K562 (cell line): Measurements from ENCODE around the gene CTAGE1. TPM values are rescaled to one million over a fixed set of nuclear protein-coding genes. Genes with fewer than 3 reads are reported as not detected.

ENCODE experiments used
- ARID3B ChIP-seq: fragments of 250-450 bp; sonication (Bioruptor Pico); IDR thresholded peaks from 2 replicates; pipeline ENCODE4 v1.4.0; 2020; ENCODE audit warnings: borderline replicate concordance
- ARID4B ChIP-seq: sonication (generic); formaldehyde crosslinking; IDR thresholded peaks from 2 replicates; pipeline ENCODE4 v1.8.0; 2022; ENCODE audit warnings: mild to moderate bottlenecking, missing genetic modification reagents
- ATF1 ChIP-seq, 2 experiments: fragments of 450-650 bp in 1 of 2; IDR thresholded peaks; 2 replicates each; pipeline ENCODE4 v1.6.1; 2016; ENCODE audit warnings: missing compliant biosample characterization in 1 of 2, missing genetic modification characterization in 1 of 2
- CBFA2T2 ChIP-seq: fragments of 450-650 bp; conservative IDR thresholded peaks from 2 replicates; pipeline ENCODE4 v1.6.1; 2017; ENCODE audit warnings: mild to moderate bottlenecking
- CEBPZ ChIP-seq: fragments of 150-350 bp; IDR thresholded peaks from 2 replicates; pipeline ENCODE4 v1.6.1; 2014; ENCODE audit warnings: low read depth, mild to moderate bottlenecking, low read length, borderline replicate concordance
- FOXJ2 ChIP-seq: fragments of 200-800 bp; sonication (Bioruptor generic); IDR thresholded peaks from 2 replicates; pipeline ENCODE4 v1.6.1; 2016; ENCODE audit warnings: missing genetic modification characterization, missing compliant biosample characterization
- HDAC3 ChIP-seq: fragments of 450-650 bp; IDR thresholded peaks from 2 replicates; pipeline ENCODE4 v1.6.1; 2018; ENCODE audit warnings: borderline replicate concordance, mild to moderate bottlenecking, moderate library complexity; ENCODE audit not compliant: partially characterized antibody
- HMGXB4 ChIP-seq: sonication (generic); formaldehyde crosslinking; IDR thresholded peaks from 2 replicates; pipeline ENCODE4 v1.8.1; 2023; ENCODE audit warnings: mild to moderate bottlenecking, missing genetic modification reagents
- PHF8 ChIP-seq: fragments of 200-600 bp; sonication (generic); IDR thresholded peaks from 2 replicates; pipeline ENCODE4 v1.6.1; 2012; ENCODE audit warnings: mixed run types, mild to moderate bottlenecking, inconsistent platforms, low read length, moderate library complexity, borderline replicate concordance
- RBM17 ChIP-seq: fragments of 200-400 bp; formaldehyde crosslinking; IDR thresholded peaks from 2 replicates; pipeline ENCODE4 v1.6.1; 2017; ENCODE audit warnings: low read depth, mild to moderate bottlenecking, low read length, borderline replicate concordance
- SMAD1 ChIP-seq: fragments of 150-350 bp; IDR thresholded peaks from 2 replicates; pipeline ENCODE4 v1.6.1; 2014; ENCODE audit warnings: low read length, low read depth; ENCODE audit not compliant: partially characterized antibody
- SMAD4 ChIP-seq: fragments of 250-450 bp; sonication (Bioruptor Pico); conservative IDR thresholded peaks from 2 replicates; pipeline ENCODE4 v1.8.0; 2021; ENCODE audit warnings: inconsistent platforms, mild to moderate bottlenecking, moderate library complexity
- TGIF2 ChIP-seq: sonication (generic); formaldehyde crosslinking; IDR thresholded peaks from 2 replicates; pipeline ENCODE4 v1.8.1; 2022; ENCODE audit warnings: mild to moderate bottlenecking, missing genetic modification reagents, moderate library complexity
- ZNF143 ChIP-seq: sonication (generic); formaldehyde crosslinking; IDR thresholded peaks from 2 replicates; pipeline ENCODE4 v1.9.0; 2022; ENCODE audit warnings: mild to moderate bottlenecking, missing genetic modification reagents
- polyA plus RNA-seq, 8 experiments: library from polyadenylated mRNA; depleted of rRNA in 4 of 8; stranded (reverse) in 5 of 8; unstranded in 3 of 8; fragments of >200 nt; fragmentation: Nextera tagmentation in 2 of 8; fragmentation: Illumina TruSeq in 1 of 8; extraction: Ambion mirVana in 2 of 8; extraction: Trizol in 1 of 8; gene quantifications; 2 replicates each; pipeline versions ENCODE4 v1.2.1 to v1.2.3, GENCODE V29; 2011 to 2014; ENCODE audit warnings: inconsistent platforms in 1 of 8, missing spikeins in 1 of 8
- total RNA-seq, 7 experiments: library from RNA; depleted of rRNA in 6 of 7; stranded (reverse); fragments of >200 nt in 6 of 7; fragmentation: Illumina TruSeq in 2 of 7; extraction: Trizol in 2 of 7; gene quantifications; 2 replicates each; pipeline versions ENCODE4 v1.2.1 to v1.2.3, GENCODE V29; 2011 to 2021; ENCODE audit warnings: low replicate concordance in 1 of 7

The CTAGE1 gene
- total and polyA plus RNA-seq, 9 of the 15 experiments (the other 6 are each of a cell fraction or from before 2014, with no cell fraction given): not detected

- TF ChIP-seq CEBPZ (no peak), ARID4B (CRISPR knock-in tag) (peak; percentile 39; the same call in 1 of the 2 replicates), TGIF2 (CRISPR knock-in tag) (no peak), PHF8 (no peak), SMAD4 (CRISPR knock-in tag) (peak; percentile 76), FOXJ2 (tag) (peak; percentile 82), ATF1 (CRISPR knock-in tag; IDR thresholded peaks at IDR 0.05) (no peak), ATF1 (tag; IDR thresholded peaks at IDR 0.05) (peak; percentile 25; the same call in 1 of the 2 replicates), RBM17 (no peak), CBFA2T2 (peak; percentile 67), SMAD1 (no peak), HDAC3 (no peak), ARID3B (CRISPR knock-in tag) (no peak), HMGXB4 (CRISPR knock-in tag) (no peak), ZNF143 (CRISPR knock-in tag) (no peak)
These were observed 48.2 kb upstream of the CTAGE1 start (continued) for GRCh38 chr18:22465859-22466457.
